Activated T-helper 2 cell treated with anti-CD3 and anti-CD28 coated beads, Interferon-gamma antibody, Interleukin-2, Interleukin-4, amounts not matched to agents 10 μg/mL and 5 μg/mL and 100 μg/mL, durations not matched to agents 14 hours and 24 hours and 36 hours (primary cell): Measurements from ENCODE around the gene CTSL. TPM values are rescaled to one million over a fixed set of nuclear protein-coding genes. Genes with fewer than 3 reads are reported as not detected.

Experiments
- DNase-seq: peaks from one replicate; pipeline ENCODE4 v3.0.0; 2021; ENCODE audit warnings: low spot score
- H3K27ac Mint-ChIP-seq: one replicate; pipeline ENCODE4 v1.8.0; 2021; ENCODE audit warnings: mixed read lengths
- H3K27me3 Mint-ChIP-seq: one replicate; pipeline ENCODE4 v1.8.0; 2021; ENCODE audit warnings: low read depth, mixed read lengths
- H3K36me3 Mint-ChIP-seq: one replicate; pipeline ENCODE4 v1.8.0; 2021; ENCODE audit warnings: low read depth, mixed read lengths
- H3K4me1 Mint-ChIP-seq: one replicate; pipeline ENCODE4 v1.8.0; 2021; ENCODE audit warnings: low read depth, mixed read lengths
- H3K4me3 Mint-ChIP-seq: one replicate; pipeline ENCODE4 v1.8.0; 2021; ENCODE audit warnings: low read depth, mild to moderate bottlenecking, moderate library complexity, mixed read lengths
- H3K9me3 Mint-ChIP-seq: one replicate; pipeline ENCODE4 v1.8.0; 2021; ENCODE audit warnings: mixed read lengths
- intact Hi-C: fragments of 100-400 bp; cut with micrococcal nuclease; formaldehyde crosslinking; loops from one replicate; pipeline ENCODE4 v1.15.1; 2023
- total RNA-seq: library from RNA; stranded (reverse); gene quantifications from 2 replicates; pipeline ENCODE4 v1.2.3, GENCODE V29; 2022

The CTSL gene
- total RNA-seq, 1 donor from 2014 or later = 14.1 TPM

DNA sequence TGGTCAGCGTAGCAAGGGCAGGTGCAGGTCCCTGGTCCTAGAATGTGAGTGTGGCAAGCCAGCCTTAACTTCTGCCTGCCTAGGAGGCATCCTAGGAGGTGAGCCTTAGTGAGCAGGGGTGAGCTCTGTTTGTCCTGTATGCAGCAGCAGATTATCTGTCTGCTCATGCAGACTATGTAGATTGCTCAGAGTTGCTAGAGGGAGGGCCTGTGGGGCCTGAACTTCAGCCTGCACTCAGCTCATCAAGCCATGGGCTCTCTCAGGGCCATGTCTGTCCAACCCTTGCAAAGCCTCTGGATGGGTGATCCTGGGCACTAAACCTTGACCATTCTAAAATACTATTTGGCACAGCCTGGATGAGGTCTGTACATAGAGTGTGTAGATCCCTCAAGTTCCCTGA lies 8.5 kb upstream of the CTSL start:
- Mint-ChIP-seq H3K27me3 (peaks cover 32% of the 10 kb centered on the region), H3K9me3 (no peaks in the 10 kb centered on the region), H3K4me3 (no peak overlapping the region), H3K27ac (no peak overlapping the region), H3K36me3 (no peaks in the 10 kb centered on the region), H3K4me1 (peaks cover 14% of the 10 kb centered on the region)
- intact Hi-C loops = no loop called here
- DNase-seq = no peak

DNA sequence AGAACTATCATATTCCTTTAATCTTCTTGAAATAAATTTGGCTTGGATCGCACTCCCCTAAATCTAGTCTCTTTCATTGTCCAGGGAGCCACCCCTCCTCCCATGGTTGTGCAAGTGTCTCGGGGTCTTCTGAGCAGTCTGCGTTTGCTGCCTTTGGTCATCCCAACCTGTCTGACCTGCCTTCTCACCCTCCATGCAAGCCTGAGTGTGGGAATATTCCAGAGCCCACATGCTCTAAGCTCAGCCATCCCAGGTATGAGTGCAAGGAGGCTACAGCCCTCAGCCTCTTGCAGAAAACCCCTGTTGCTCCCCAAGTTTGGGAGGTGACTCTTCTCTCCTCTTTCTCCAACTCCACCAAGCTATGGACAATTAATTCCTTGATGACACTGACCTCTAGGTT lies 7.7 kb upstream of the CTSL start:
- Mint-ChIP-seq H3K9me3 (no peaks in the 10 kb centered on the region), H3K27me3 (peaks cover 32% of the 10 kb centered on the region), H3K36me3 (no peaks in the 10 kb centered on the region), H3K4me1 (peaks cover 8% of the 10 kb centered on the region), H3K27ac (no peak overlapping the region), H3K4me3 (no peak overlapping the region)
- intact Hi-C loops = no loop called here
- no peak for DNase-seq

DNA sequence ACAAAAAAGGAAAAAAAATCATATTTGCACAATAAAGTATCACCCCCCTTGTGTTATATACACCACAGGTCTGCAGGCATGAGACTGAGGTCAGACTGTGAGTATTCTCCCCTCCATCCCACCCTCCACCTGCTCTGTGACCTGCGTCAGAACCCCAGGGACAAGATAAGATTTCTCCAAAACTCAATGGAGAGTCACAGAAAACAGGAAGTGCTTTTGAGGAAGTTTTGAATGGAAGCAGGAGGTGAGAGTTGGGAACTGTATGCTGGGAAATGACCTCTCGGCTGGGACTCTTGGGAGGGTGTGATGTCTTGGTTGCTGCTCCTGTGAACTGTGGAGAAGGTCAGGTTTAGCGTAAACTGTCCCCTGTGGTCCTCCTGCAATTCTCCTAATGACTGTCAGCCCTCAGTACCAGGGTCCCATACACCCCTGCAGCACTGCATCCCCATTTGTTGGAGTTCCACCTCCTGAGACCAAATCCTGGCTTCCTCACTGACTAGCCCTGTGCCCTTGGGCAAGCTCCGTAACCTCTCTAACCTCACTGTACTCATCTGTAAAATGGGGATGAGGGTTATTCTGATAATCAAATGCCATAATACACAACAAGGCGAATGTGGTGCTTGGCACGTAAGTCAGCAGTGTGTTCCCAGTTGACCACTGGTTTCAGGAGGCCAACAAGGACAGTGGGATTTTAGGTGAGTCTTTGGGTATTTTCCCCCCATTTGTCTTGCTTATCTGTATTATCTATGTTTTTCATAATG lies 6.9 kb upstream of the CTSL start:
- Mint-ChIP-seq H3K27me3 (peaks cover 34% of the 10 kb centered on the region), H3K36me3 (no peaks in the 10 kb centered on the region), H3K9me3 (no peaks in the 10 kb centered on the region), H3K4me3 (no peak overlapping the region), H3K4me1 (peaks cover 3% of the 10 kb centered on the region), H3K27ac (no peak overlapping the region)
- intact Hi-C loops = no loop called here
- no peak for DNase-seq

DNA sequence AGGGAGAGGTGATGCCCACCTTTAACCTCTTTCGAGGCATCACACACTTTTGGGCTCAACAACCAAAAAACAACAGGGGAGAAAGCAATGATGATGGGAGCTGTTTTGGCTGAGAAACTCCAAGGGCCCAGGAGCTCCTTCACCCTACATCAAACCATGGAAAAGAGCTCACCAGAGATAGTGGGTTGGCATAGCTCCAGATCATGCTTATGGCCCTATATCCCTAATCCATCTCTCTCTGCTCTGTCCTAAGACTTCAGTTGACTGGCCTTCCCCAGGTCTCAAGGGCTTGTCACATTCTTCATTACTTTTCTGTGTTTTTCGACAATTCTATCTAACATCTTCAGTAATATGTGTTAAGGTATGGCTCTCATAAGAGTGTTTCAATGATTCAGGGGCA lies 5.7 kb upstream of the CTSL start:
- DNase-seq = no peak
- Mint-ChIP-seq H3K4me1 (peaks cover under 1% of the 10 kb centered on the region), H3K4me3 (no peak overlapping the region), H3K27ac (no peak overlapping the region), H3K36me3 (no peaks in the 10 kb centered on the region), H3K9me3 (no peaks in the 10 kb centered on the region), H3K27me3 (peaks cover 38% of the 10 kb centered on the region)
- intact Hi-C loops = no loop called here

DNA sequence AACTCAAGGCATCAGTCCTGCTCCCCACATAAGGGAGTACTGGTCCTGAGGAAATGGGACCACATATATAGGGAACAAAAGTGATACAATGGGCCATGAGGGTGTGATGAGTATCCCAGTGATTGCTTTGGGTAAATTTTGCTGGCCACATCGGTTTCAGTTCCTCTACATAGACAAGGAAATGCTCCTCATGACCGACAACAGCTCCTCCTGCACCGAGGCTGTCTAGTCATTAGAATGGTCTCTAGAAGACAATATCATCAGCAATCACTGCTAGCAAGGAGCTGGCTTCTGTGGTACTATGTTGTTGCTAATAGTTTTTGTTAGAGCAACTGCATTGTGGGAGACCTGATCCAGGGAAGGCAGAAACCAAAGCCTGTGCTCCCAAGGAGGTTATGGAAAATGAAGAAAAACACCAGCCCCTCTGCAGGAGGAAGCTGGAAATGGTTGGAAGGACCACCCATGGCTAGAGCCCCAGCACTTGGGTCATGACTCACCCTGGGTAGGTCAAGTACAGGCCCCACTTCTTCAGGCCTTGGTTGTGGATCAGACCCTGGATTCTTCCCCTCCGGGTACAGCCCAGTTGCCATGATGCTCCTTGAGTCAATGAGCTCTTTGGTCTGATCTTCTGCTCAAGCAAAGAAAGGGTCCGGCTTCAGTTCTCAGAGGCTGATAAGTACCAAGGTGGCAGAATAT lies 3.4 kb upstream of the CTSL start:
- H3K27me3 Mint-ChIP-seq = peaks cover 49% of the 10 kb centered on the region
- H3K36me3 Mint-ChIP-seq = no peaks in the 10 kb centered on the region
- no peak for DNase-seq
- H3K4me1 Mint-ChIP-seq = peaks cover 11% of the 10 kb centered on the region
- no peak overlapping the region for H3K27ac Mint-ChIP-seq
- no peaks in the 10 kb centered on the region for H3K9me3 Mint-ChIP-seq
- intact Hi-C loops = no loop called here
- H3K4me3 Mint-ChIP-seq = no peak overlapping the region

DNA sequence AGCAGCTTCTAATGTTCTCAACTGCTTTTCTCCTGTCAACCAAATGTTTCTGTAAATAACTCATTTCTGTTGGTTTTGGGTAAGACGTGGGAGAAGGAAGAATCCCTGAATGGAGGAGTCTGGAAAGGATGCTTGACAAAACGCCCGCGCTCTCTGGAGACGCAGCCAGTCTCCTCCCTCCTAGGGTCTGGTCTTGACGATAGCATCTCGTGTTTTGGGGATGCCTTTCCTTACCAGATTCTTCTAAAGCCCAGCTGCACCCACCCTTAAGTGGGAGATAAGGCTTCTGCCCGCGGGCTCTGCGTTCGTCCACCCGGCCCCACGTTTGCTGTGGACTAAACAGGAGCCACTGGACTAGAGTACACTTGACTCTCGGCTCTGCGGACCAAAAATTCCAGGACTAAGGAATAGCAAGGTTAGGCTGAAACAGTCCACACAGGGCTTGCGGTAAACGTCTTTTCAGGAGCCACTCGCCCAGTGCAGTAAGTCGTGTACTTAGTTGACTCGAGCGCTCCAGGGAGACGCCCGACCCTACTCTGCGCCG lies 491 bp upstream of the CTSL start:
- H3K27me3 Mint-ChIP-seq = peaks cover 41% of the 10 kb centered on the region
- no peaks in the 10 kb centered on the region for H3K9me3 Mint-ChIP-seq
- peak overlapping the region; percentile 90 for H3K4me3 Mint-ChIP-seq
- H3K36me3 Mint-ChIP-seq = peaks cover 3% of the 10 kb centered on the region
- DNase-seq = no peak
- peaks cover 13% of the 10 kb centered on the region for H3K4me1 Mint-ChIP-seq
- no peak overlapping the region for H3K27ac Mint-ChIP-seq
- intact Hi-C loops = loop anchor here (5.0 kb wide), 2 partner anchors 72 to 87 kb away; no protein-coding TSS in a partner anchor

DNA sequence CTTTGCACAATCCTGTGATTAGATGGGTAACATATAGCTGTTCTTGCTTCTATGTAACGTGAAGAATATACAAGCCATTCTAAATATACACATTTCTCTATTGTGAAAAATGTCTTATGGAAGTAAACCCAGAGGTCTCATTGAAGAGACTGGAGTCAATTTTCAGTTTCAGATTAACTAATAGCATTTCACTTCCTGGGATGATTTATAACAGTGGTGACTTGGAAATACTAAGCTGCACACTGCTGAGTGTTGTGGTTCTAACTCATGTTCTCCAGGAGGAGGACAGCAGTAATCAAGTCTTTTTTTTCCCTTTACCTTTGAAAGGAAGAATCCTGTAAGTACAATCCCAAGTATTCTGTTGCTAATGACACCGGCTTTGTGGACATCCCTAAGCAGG lies 3.3 kb downstream of the CTSL start:
- no peak for DNase-seq
- H3K27ac Mint-ChIP-seq = no peak overlapping the region
- peaks cover 3% of the 10 kb centered on the region for H3K36me3 Mint-ChIP-seq
- H3K4me1 Mint-ChIP-seq = peaks cover 17% of the 10 kb centered on the region
- H3K9me3 Mint-ChIP-seq = no peaks in the 10 kb centered on the region
- intact Hi-C loops = loop anchor here (5.0 kb wide), 2 partner anchors 68 to 83 kb away; no protein-coding TSS in a partner anchor
- peaks cover 18% of the 10 kb centered on the region for H3K27me3 Mint-ChIP-seq
- H3K4me3 Mint-ChIP-seq = no peak overlapping the region

DNA sequence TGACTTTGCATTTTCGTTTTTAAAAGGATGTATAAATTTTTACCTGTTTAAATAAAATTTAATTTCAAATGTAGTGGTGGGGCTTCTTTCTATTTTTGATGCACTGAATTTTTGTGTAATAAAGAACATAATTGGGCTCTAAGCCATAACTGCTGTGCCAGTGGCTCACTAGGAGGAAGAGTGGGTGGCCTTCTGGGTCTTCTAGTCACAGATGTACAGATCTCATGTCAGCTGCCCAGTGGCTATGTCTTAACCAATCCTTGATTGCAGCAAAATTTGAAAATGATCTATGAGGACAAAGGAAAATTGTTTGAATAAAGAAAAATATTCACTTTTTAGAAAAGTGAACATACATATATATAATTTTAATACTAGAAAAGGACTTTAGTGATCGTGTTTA lies 5.4 kb downstream of the CTSL start:
- Mint-ChIP-seq H3K36me3 (peaks cover 3% of the 10 kb centered on the region), H3K27me3 (peaks cover 6% of the 10 kb centered on the region), H3K4me3 (no peak overlapping the region), H3K27ac (no peak overlapping the region), H3K9me3 (no peaks in the 10 kb centered on the region), H3K4me1 (peaks cover 9% of the 10 kb centered on the region)
- intact Hi-C loops = no loop called here
- DNase-seq = no peak

DNA sequence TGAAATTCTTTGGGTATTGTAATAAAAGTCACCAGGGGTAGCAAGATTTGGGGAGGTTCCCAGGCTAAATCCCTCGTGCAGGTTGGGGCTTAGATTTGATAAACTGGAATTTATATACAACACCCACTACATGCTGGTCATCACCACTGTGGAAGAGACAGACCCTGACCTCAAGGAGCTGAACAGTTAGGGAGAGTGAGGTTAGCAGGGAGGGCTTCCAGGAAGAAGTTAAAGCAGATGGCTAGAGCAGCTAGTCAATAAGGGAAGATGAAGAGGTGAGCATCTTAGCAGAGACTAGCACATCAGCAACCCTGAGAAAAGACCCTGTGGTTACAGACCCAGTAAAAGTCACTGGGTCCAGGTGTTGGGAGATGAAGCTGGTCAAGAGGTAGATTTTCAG lies 6.4 kb downstream of the CTSL start:
- Mint-ChIP-seq H3K36me3 (peaks cover 3% of the 10 kb centered on the region), H3K27ac (no peak overlapping the region), H3K9me3 (no peaks in the 10 kb centered on the region), H3K4me3 (no peak overlapping the region), H3K27me3 (peaks cover 6% of the 10 kb centered on the region), H3K4me1 (peaks cover 7% of the 10 kb centered on the region)
- DNase-seq = no peak
- intact Hi-C loops = no loop called here

DNA sequence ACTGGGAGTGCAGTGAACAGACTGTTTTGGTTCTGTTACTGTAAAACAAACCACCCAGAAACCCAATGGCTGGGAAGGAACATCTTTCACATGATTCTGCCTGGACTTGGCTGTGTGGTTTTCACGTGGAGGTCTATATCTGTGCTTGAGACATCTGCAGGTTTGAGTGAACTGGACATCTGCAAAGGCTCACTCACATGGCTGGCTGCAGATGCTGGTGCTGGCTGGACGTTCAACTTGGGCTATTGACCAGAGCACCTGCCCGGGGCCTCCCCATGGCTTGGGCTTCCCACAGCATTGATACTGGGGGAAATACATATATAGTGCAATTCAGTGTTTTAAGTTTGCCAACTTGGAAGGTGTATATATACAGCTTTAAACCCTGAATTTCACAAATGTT lies 6.8 kb downstream of the CTSL start:
- peaks cover 2% of the 10 kb centered on the region for H3K36me3 Mint-ChIP-seq
- no peak overlapping the region for H3K27ac Mint-ChIP-seq
- no peak for DNase-seq
- H3K27me3 Mint-ChIP-seq = peaks cover 6% of the 10 kb centered on the region
- intact Hi-C loops = no loop called here
- H3K4me1 Mint-ChIP-seq = peaks cover 6% of the 10 kb centered on the region
- H3K9me3 Mint-ChIP-seq = no peaks in the 10 kb centered on the region
- no peak overlapping the region for H3K4me3 Mint-ChIP-seq

DNA sequence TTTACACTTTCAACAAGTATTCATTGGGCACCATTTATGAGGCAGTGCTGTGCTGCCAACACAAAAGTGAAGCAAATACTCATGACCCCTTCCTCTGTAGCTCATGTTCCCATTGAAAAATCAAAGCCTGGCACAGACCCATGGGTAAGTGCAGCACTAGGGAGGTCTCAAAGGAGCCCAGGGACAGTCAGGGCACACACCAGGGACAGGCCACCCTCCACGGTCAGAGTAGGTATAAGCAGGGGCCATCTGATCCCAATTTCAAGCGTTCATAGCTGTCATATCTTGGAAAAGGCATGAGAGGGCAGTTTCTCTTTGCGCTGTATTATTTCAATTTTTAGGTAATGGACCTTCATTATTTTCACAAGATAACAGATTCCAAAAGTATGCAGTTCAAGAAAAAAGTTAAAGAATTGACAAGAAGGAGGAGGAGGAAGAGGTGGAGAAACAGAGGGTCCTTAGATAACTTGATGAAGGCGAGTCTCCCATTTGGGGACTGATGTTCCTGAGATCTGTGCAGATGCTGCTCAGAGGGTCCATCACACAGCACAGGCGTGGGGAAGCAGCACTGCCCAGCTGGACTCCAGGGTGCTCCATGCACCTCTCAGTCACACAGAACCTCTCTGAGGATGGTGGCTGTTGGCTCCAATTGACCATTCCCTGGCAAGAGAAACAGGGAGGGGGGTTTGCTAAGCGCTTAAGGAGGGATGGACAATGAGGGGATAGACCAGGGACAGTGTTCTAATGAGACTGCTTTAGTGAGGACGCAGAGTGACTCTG lies 7.5 kb downstream of the CTSL start:
- no peaks in the 10 kb centered on the region for H3K36me3 Mint-ChIP-seq
- H3K4me1 Mint-ChIP-seq = peaks cover 5% of the 10 kb centered on the region
- DNase-seq = no peak
- no peak overlapping the region for H3K4me3 Mint-ChIP-seq
- H3K27me3 Mint-ChIP-seq = peaks cover 7% of the 10 kb centered on the region
- no peak overlapping the region for H3K27ac Mint-ChIP-seq
- intact Hi-C loops = no loop called here
- peaks cover 3% of the 10 kb centered on the region for H3K9me3 Mint-ChIP-seq

DNA sequence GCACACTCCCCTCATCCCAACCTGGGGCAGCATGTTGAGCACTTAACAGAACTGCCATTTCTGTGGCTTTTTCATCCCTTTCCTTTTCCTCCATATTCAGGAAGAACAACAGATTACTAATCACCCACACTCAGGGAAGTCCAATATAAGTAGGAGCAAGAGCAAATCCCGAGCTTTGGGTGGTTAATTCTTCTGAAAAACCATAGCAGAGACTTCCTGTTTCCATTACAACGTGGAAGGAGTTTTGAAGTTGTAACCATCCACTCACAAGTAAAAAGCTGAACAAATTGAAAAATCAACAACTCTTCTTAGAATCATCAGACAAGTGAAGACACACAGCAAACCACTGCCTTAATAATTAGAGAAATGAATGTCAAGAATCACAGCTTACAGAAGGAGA lies 8.2 kb downstream of the CTSL start:
- Mint-ChIP-seq H3K27ac (no peak overlapping the region), H3K36me3 (no peaks in the 10 kb centered on the region), H3K4me1 (peaks cover 5% of the 10 kb centered on the region), H3K4me3 (no peak overlapping the region), H3K9me3 (peaks cover 3% of the 10 kb centered on the region), H3K27me3 (peaks cover 7% of the 10 kb centered on the region)
- DNase-seq = no peak
- intact Hi-C loops = no loop called here
